Fibroblast of pulmonary artery (primary cell): ENCODE measurements around the gene STXBP4.

Source experiments
- DNase-seq: peaks from one replicate; pipeline ENCODE4 v3.0.0-alpha.2; 2010; ENCODE audit warnings: low read depth
- H3K4me3 ChIP-seq: replicated peaks from 2 replicates; pipeline ENCODE4 v1.5.1; 2011; ENCODE audit warnings: low read depth, mild to moderate bottlenecking, control low read depth, low read length, moderate library complexity
- CTCF ChIP-seq: IDR thresholded peaks from 2 replicates; pipeline ENCODE4 v1.5.1; 2011; ENCODE audit warnings: mild to moderate bottlenecking, control low read depth, low read length, inconsistent platforms; ENCODE audit errors: missing control alignments

Gene STXBP4

GRCh38 chr17:55172612-55173011 is 204.0 kb downstream of the STXBP4 start:
- no peak for DNase-seq
- H3K4me3 ChIP-seq, result no peak overlapping the region
- TF ChIP-seq CTCF, result no peak

- DNase-seq, result no peak
- H3K4me3 ChIP-seq, result no peak overlapping the region
- TF ChIP-seq CTCF, result no peak
Observed at GRCh38 chr17:55174133-55174532, 205.6 kb downstream of the STXBP4 start.

- TF ChIP-seq CTCF, result no peak
- H3K4me3 ChIP-seq, result no peak overlapping the region
- DNase-seq, result no peak
Observed at GRCh38 chr17:55175788-55176427, 207.3 kb downstream of the STXBP4 start.

- no peak overlapping the region for H3K4me3 ChIP-seq
- peak; percentile 27 for DNase-seq
- peak; percentile 26 for TF ChIP-seq CTCF
Observed at GRCh38 chr17:55177159-55177854, 208.7 kb downstream of the STXBP4 start.

GRCh38 chr17:55177855-55178217 is 209.3 kb downstream of the STXBP4 start:
- DNase-seq, result no peak
- TF ChIP-seq CTCF, result no peak
- no peak overlapping the region for H3K4me3 ChIP-seq

- DNase-seq, result peak; percentile 10
- TF ChIP-seq CTCF, result no peak
Observed at GRCh38 chr17:55186937-55187770, 218.6 kb downstream of the STXBP4 start.

More at GRCh38 chr17:55186937-55187770, 218.6 kb downstream of the STXBP4 start:
- H3K4me3 ChIP-seq, result no peak overlapping the region
